GM18951 (cell line): ENCODE measurements around the gene NEGR1.

Experiments
- POLR2A ChIP-seq: IDR thresholded peaks from 4 replicates; pipeline ENCODE4 v1.6.1; 2011; ENCODE audit warnings: mild to moderate bottlenecking; ENCODE audit not compliant: insufficient read length, insufficient read depth; ENCODE audit errors: extremely low read depth
- in situ Hi-C: fragments of 300-500 bp; cut with MboI; formaldehyde crosslinking; loops from one replicate; pipeline ENCODE4 v1.12.0; 2022; ENCODE audit warnings: low sequenced_read_pairs, mixed read lengths, inconsistent platforms; ENCODE audit not compliant: unreplicated experiment

NEGR1 gene

GRCh38 chr1:72282271-72283021 lies at the start of gene NEGR1:
Gene NEGR1, minus strand, starts transcription at chr1:72282539.
- TF ChIP-seq POLR2A: no peak
- in situ Hi-C loops: no loop called here

GRCh38 chr1:72326494-72326893 lies 44.2 kb upstream of the NEGR1 start:
- in situ Hi-C loops: no loop called here

GRCh38 chr1:72324451-72324850 lies 42.1 kb upstream of the NEGR1 start:
- in situ Hi-C loops: no loop called here
- no peak for TF ChIP-seq POLR2A

More at GRCh38 chr1:72326494-72326893, 44.2 kb upstream of the NEGR1 start:
- TF ChIP-seq POLR2A: no peak

GRCh38 chr1:72322910-72323309 lies 40.6 kb upstream of the NEGR1 start:
- in situ Hi-C loops: no loop called here
- TF ChIP-seq POLR2A: no peak

GRCh38 chr1:72296501-72296900 lies 14.2 kb upstream of the NEGR1 start:
- TF ChIP-seq POLR2A: no peak
- in situ Hi-C loops: loop anchor here (5.0 kb wide), 1 partner anchor 71 kb away; no protein-coding TSS in a partner anchor

GRCh38 chr1:72288886-72289285 lies 6.5 kb upstream of the NEGR1 start:
- no peak for TF ChIP-seq POLR2A
- in situ Hi-C loops: no loop called here

GRCh38 chr1:72286401-72286800 lies 4.1 kb upstream of the NEGR1 start:
- no peak for TF ChIP-seq POLR2A
- in situ Hi-C loops: no loop called here

- no peak for TF ChIP-seq POLR2A
- in situ Hi-C loops: no loop called here
These were observed 2.7 kb upstream of the NEGR1 start for GRCh38 chr1:72285074-72285425.

- in situ Hi-C loops: no loop called here
- no peak for TF ChIP-seq POLR2A
These were observed 2.2 kb upstream of the NEGR1 start for GRCh38 chr1:72284348-72285073.

- TF ChIP-seq POLR2A: no peak
- in situ Hi-C loops: no loop called here
These were observed 1.7 kb upstream of the NEGR1 start for GRCh38 chr1:72284084-72284347.

GRCh38 chr1:72283307-72284083 lies 1.2 kb upstream of the NEGR1 start:
- TF ChIP-seq POLR2A: no peak
- in situ Hi-C loops: no loop called here

GRCh38 chr1:72283022-72283306 lies 625 bp upstream of the NEGR1 start:
- in situ Hi-C loops: no loop called here
- TF ChIP-seq POLR2A: no peak

GRCh38 chr1:72281637-72282270 lies 585 bp downstream of the NEGR1 start:
- in situ Hi-C loops: no loop called here
- no peak for TF ChIP-seq POLR2A
